ENCODE measurements around the gene SHMT2. TPM values are rescaled to one million over a fixed set of nuclear protein-coding genes. Genes with fewer than 3 reads are reported as not detected.

The SHMT2 gene
- total and polyA plus RNA-seq, 2 of the 13 experiments (the other 11 are each of a cell fraction or from before 2014, with no cell fraction given): 181 to 393 TPM

- peak; percentile 93 for TF ChIP-seq KDM2A (CRISPR knock-in tag; IDR thresholded peaks at IDR 0.05; ENCODE audit: borderline replicate concordance, low read depth)
- TF ChIP-seq REPIN1 (CRISPR knock-in tag; IDR thresholded peaks at IDR 0.05; ENCODE audit: borderline replicate concordance, low read depth): peak; percentile 81; the same call in 1 of the 2 replicates
- peak; percentile 77; the same call in 1 of the 2 replicates for TF ChIP-seq ZMYM4 (CRISPR knock-in tag; IDR thresholded peaks at IDR 0.05)
- TF ChIP-seq TEAD2 (CRISPR knock-in tag; IDR thresholded peaks at IDR 0.05): no peak
- TF ChIP-seq MTA3 (CRISPR knock-in tag; IDR thresholded peaks at IDR 0.05): no peak
- TF ChIP-seq ZNF501 (CRISPR knock-in tag; IDR thresholded peaks at IDR 0.05): peak; percentile 46; the same call in 1 of the 2 replicates
- TF ChIP-seq, protein P1, sequence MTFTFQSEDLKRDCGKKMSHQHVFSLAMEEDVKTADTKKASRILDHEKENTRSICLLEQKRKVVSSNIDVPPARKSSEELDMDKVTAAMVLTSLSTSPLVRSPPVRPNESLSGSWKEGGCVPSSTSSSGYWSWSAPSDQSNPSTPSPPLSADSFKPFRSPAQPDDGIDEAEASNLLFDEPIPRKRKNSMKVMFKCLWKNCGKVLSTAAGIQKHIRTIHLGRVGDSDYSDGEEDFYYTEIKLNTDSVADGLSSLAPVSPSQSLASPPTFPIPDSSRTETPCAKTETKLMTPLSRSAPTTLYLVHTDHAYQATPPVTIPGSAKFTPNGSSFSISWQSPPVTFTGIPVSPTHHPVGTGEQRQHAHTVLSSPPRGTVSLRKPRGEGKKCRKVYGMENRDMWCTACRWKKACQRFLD (CRISPR knock-in tag; IDR thresholded peaks at IDR 0.05; ENCODE audit: borderline replicate concordance): no peak
- no peak for TF ChIP-seq NBN (conservative IDR thresholded peaks at IDR 0.05)
- 0 out of 2 replicates have a peak, but pooled peaks have one; percentile 14 for TF ChIP-seq ZNF292 (CRISPR knock-in tag; IDR thresholded peaks at IDR 0.05; ENCODE audit: borderline replicate concordance, low read depth)
- TF ChIP-seq NFKB2 (CRISPR knock-in tag; IDR thresholded peaks at IDR 0.05; ENCODE audit: borderline replicate concordance): peak; percentile 62; the same call in 1 of the 2 replicates
- TF ChIP-seq NFIB (CRISPR knock-in tag; IDR thresholded peaks at IDR 0.05; ENCODE audit: borderline replicate concordance): no peak
- 0 out of 2 replicates have a peak, but pooled peaks have one; percentile 16 for TF ChIP-seq NCOA2 (CRISPR knock-in tag; IDR thresholded peaks at IDR 0.05)
- TF ChIP-seq ZNF446 (CRISPR knock-in tag; IDR thresholded peaks at IDR 0.05): no peak
- TF ChIP-seq MED13 (CRISPR knock-in tag; IDR thresholded peaks at IDR 0.05): 0 out of 2 replicates have a peak, but pooled peaks have one; percentile 36
- TF ChIP-seq SAP130 (CRISPR knock-in tag; IDR thresholded peaks at IDR 0.05; ENCODE audit: low read depth): peak; percentile 64
- TF ChIP-seq ZIK1 (CRISPR knock-in tag; IDR thresholded peaks at IDR 0.05; ENCODE audit: borderline replicate concordance, low read depth): no peak
- TF ChIP-seq, protein P2, sequence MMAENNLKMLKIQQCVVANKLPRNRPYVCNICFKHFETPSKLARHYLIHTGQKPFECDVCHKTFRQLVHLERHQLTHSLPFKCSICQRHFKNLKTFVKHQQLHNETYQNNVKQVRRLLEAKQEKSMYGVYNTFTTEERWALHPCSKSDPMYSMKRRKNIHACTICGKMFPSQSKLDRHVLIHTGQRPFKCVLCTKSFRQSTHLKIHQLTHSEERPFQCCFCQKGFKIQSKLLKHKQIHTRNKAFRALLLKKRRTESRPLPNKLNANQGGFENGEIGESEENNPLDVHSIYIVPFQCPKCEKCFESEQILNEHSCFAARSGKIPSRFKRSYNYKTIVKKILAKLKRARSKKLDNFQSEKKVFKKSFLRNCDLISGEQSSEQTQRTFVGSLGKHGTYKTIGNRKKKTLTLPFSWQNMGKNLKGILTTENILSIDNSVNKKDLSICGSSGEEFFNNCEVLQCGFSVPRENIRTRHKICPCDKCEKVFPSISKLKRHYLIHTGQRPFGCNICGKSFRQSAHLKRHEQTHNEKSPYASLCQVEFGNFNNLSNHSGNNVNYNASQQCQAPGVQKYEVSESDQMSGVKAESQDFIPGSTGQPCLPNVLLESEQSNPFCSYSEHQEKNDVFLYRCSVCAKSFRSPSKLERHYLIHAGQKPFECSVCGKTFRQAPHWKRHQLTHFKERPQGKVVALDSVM (CRISPR knock-in tag; IDR thresholded peaks at IDR 0.05): peak; percentile 9; the same call in 1 of the 2 replicates
- peak; percentile 79 for TF ChIP-seq CSRNP1 (CRISPR knock-in tag; IDR thresholded peaks at IDR 0.05)
- TF ChIP-seq SRSF9 (IDR thresholded peaks at IDR 0.05; ENCODE audit: borderline replicate concordance, insufficient read depth, low read depth, low read length, poor library complexity, severe bottlenecking): no peak
- no peak for TF ChIP-seq GTF3A (CRISPR knock-in tag; conservative IDR thresholded peaks at IDR 0.05)
- TF ChIP-seq JUNB (CRISPR knock-in tag; IDR thresholded peaks at IDR 0.05; ENCODE audit: borderline replicate concordance): no peak
- no peak for TF ChIP-seq PAWR (CRISPR knock-in tag; IDR thresholded peaks at IDR 0.05; ENCODE audit: borderline replicate concordance)
- no peak for TF ChIP-seq ZNF30 (CRISPR knock-in tag; IDR thresholded peaks at IDR 0.05)
- TF ChIP-seq, protein P3, sequence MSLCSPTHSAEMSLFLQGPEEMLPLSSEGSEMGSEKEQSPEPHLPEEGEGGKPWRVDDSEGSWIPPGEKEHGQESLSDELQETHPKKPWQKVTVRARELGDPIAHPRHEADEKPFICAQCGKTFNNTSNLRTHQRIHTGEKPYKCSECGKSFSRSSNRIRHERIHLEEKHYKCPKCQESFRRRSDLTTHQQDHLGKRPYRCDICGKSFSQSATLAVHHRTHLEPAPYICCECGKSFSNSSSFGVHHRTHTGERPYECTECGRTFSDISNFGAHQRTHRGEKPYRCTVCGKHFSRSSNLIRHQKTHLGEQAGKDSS (CRISPR knock-in tag; IDR thresholded peaks at IDR 0.05; ENCODE audit: borderline replicate concordance, low read depth): no peak; the same call in 1 of the 2 replicates
Measured at GRCh38 chr12:57238854-57239554, 9.5 kb downstream of the SHMT2 start (continued).

Data from HepG2 (cell line).